A172 (cell line): ENCODE results near the gene TNK2. TPM values are rescaled to one million over a fixed set of nuclear protein-coding genes. Genes with fewer than 3 reads are reported as not detected.
"Not testable (repeated sequence)": the region's sequence is repeated elsewhere in the genome, so short reads cannot be mapped to it uniquely, and the experiment has no call there.

Experiments
- DNase-seq: peaks from one replicate; pipeline ENCODE4 v3.0.0-alpha.2; 2015; ENCODE audit warnings: low spot score
- total RNA-seq: library from RNA; depleted of rRNA; stranded (reverse); fragments of >200 nt; shearing (Covaris generic); gene quantifications from 2 replicates; pipeline ENCODE4 v1.2.3, GENCODE V29; 2014

The TNK2 gene
- total RNA-seq, 1 experiment from 2014 or later, result 14.6 TPM

DNA sequence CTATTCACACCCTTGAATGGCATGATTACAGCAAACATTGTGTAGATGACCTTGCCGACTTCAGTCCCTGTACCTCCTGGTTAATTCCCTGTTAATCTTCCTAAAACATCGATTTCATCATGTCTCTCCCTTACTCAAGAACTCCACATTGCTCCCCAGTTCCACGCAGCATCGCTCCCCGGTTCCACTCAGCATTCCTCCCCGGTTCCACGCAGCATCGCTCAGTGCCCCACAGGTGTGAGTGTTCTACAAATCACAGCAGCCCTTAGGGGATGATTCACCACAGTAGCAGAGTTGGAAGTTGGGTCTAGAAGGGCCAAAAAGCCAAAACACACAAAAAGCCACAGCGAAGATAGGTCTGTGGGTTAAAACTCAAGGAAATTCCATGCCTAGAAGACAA is 8.6 kb upstream of the TNK2 start:
- no peak for DNase-seq

GRCh38 chr3:195916291-195916690 is 7.9 kb upstream of the TNK2 start:
- DNase-seq, result no peak

GRCh38 chr3:195914648-195915473 is 6.5 kb upstream of the TNK2 start:
- peak; percentile 100 for DNase-seq

GRCh38 chr3:195914146-195914545 is 5.8 kb upstream of the TNK2 start:
- DNase-seq, result not testable (repeated sequence)

GRCh38 chr3:195913382-195913781 is 5.0 kb upstream of the TNK2 start:
- no peak for DNase-seq

DNA sequence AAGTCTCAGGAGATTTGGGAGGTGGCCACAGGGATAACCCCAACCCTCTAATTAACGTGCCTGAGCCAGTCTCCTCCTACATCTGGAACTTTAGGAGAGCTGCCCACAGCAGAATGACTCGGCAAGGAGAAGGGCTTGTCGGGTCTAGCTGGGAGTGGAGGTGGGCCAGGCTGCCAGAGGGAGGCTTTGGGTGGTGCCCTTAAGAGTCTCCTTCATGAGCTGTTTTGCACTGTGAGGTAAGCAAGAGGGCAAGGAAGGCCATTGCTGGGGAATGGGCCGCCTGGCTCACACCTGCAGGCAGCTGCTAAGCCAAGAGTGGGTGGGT is 3.6 kb upstream of the TNK2 start:
- peak; percentile 47 for DNase-seq

DNA sequence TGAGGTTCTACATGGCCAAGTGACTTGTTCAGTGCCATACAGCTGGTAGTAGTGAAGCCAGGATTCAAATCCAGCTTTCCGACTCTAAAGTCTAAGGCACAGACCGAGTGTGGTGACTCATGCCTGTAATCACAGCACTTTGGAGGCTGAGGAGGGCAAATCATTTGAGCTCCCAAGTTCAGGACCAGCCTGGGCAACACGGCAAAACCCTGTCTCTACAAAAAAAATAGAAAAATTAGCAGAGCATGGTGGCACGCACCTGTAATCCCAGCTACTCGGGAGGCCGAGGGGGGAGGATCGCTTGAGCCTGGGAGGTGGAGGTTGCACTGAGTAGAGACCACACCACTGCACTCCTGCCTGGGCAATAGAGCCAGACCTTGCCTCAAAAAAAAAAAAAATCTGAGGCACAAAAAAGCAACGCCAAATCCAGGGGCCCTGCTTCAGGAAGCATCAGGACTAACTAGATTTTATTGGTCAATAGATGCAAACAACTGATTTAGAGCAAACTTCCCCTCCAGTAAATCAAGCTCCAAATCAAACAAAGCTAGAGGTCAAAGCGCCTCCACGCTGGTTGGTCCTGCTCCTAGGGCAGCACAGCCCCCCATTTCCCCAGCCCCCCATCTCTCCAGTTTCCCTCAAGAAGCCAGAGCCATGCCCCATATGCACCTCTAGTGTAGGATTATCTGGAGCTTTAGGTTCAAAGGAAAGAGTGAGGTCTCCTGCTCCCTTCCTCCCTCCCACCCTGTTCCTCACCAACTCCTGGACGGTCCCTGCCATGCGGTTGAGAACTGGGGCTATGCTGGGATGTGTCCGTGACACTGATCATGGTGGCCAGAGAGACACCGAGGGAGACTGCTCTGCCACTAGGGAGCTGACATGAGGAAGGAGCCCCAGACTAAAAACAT is 2.9 kb upstream of the TNK2 start:
- DNase-seq, result no peak

DNA sequence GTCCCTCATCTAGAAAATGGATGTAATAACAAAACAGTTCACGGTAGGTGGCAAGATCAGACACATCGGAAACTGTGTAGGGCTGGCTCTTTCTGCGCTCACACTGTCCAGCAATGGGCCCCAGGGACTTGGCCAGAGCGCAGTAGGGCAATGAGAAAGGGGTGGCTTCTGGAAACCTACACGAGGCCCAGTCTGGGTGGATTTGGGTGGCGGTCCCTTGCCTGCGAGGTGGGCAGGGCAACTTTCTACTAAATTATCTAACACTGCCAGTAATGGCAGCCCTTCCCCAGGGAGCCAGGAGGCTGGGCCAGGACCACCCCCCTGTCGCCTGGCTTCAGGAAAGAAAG is 2.1 kb upstream of the TNK2 start:
- DNase-seq, result no peak

GRCh38 chr3:195909644-195910498 is 1.5 kb upstream of the TNK2 start:
- peak; percentile 65 for DNase-seq

- DNase-seq, result no peak
Observed at GRCh38 chr3:195908694-195909581, 587 bp upstream of the TNK2 start.

DNA sequence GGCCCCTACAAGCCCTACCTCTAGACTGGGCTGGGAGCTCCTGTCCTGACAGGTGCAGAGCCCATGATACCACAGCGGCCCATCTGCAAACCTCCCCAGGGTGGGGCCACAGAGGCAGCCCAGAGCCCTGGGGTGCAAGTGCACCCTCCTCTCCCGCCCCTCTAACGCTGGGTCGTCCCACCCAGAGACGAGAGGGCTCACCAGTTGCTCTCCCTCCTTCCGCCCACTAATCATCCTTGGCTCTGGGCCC is 742 bp downstream of the TNK2 start:
- no peak for DNase-seq

GRCh38 chr3:195906865-195907683 is 1.3 kb downstream of the TNK2 start:
- no peak for DNase-seq

- peak; percentile 21 for DNase-seq
Observed at GRCh38 chr3:195905970-195906864, 2.1 kb downstream of the TNK2 start.

- no peak for DNase-seq
Observed at GRCh38 chr3:195904368-195904767, 4.0 kb downstream of the TNK2 start.

DNA sequence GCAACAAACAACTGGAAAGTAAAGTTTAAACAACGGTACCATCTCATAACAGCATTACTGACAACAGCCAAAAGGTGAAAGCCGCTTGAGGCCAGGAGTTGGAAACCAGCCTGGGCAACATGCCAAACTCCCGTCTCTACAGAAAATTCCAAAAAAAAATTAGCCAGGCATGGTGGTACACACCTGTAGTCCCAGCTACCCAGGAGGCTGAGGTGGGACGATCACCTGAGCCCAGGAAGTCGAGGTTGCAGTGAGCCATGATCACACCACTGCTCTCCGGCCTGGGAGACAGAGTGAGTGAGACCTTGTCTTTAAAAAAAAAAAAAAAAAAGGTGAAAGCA is 4.4 kb downstream of the TNK2 start:
- no peak for DNase-seq

DNA sequence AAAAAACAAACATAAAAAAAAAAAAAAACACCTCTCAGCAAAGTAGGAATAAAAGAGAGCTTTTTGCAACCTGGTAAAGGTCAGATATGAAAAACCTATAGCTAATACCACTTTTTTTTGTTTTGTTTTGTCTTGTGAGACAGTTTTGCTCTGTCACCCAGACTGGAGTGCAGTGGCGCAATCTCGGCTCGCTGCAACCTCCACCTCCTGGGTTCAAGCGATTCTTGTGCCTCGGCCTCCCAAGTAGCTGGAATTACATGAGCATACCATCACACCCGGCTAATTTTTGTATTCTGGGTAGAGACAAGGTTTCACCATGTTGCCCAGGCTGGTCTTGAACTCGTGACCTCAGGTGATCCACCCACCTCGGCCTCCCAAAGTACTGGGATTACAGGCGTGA is 5.7 kb downstream of the TNK2 start:
- not testable (repeated sequence) for DNase-seq

DNA sequence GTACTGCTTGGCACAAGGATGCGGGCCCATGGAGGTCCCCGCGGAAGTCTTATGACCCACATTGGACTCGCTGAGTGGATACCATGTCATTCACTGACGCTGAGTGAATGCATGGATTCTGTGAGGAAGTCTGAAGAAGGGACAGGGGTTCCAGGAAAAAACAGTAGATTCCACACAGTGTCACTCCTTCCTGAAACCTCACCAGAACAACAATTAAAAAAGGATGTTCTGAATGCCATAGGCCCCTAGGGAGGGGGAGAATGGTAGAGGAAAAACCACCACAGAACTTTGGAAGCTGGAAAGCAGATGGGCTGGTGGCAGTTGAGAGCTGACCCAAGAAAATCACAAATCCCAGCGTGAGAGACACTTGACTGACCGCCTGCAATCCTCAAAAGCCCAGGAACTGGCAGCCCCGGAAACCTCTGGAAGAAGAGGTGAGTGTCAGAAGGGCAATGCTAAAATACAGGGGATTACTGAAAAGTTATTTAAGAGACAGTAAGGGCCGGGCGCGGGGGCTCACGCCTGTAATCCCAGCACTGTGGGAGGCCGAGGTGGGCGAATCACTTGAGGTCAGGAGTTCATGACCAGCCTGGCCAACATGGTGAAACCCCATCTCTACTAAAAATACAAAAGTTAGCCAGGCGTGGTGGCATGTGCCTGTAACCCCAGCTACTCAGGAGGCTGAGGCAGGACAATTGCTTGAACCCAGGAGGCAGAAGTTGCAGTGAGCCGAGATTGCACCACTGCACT is 6.3 kb downstream of the TNK2 start:
- not testable (repeated sequence) for DNase-seq

DNA sequence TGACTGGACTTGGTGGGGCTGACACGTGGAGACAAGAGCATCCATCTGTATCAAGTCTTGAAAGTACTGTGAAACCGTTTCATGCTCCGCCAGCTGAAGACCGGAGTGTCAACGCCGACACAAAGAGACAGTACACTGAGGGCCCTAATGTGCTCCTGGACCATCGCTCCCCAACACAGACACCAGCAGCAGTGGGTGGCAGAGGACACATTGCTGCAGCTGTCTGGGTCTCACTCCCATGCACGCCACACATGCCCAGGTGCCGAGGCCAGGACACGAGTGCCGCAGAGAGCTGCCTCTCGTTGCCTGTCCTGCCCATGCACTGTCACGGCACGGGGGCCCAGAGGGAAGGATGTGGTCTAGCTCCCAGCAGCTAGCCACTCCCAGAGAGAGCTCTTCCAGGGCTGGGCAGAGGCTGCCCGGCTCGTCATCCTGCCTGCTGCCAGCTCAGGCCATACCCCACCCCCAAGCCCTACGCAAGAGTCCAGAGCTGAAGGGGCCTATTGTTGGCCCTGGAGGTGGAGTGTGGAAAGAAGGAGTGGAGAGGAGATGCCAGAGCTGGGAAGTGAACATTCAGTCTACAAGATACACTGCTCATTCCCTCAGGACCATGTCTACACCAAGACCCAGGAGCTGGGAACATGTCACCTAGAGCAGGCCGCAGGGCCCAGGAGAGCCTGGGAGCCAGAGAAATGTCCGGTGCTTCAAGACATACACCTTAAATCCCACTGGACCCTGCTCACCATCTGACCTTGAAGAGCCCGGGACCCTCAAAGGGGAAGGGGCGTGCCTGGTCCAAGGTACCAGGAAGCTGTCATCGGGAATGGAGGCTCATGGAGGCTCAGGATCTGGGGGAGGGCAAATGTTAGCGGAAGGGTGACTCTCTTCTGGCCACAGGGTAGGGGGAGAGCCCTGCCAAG is 7.7 kb downstream of the TNK2 start:
- DNase-seq, result peak; percentile 90
